ENCODE data around the gene GRIA4. TPM values are rescaled to one million over a fixed set of nuclear protein-coding genes. Genes with fewer than 3 reads are reported as not detected.
"Not testable (repeated sequence)": the region's sequence is repeated elsewhere in the genome, so short reads cannot be mapped to it uniquely, and the experiment has no call there.

GRIA4 gene
- polyA plus RNA-seq, 12 donors: 7.3 to 38.0 (median 12.4) TPM; not detected in 1

- DNase-seq: no peak
These were observed 108.8 kb downstream of the GRIA4 start for GRCh38 chr11:105718641-105719040.

- DNase-seq: no peak
These were observed 109.4 kb downstream of the GRIA4 start for GRCh38 chr11:105719073-105719822.

GRCh38 chr11:105720096-105720495 lies 110.2 kb downstream of the GRIA4 start:
- no peak for DNase-seq

- DNase-seq: no peak
These were observed 113.4 kb downstream of the GRIA4 start for GRCh38 chr11:105723269-105723668.

- DNase-seq: no peak
These were observed 122.7 kb downstream of the GRIA4 start for GRCh38 chr11:105732611-105733010.

DNA sequence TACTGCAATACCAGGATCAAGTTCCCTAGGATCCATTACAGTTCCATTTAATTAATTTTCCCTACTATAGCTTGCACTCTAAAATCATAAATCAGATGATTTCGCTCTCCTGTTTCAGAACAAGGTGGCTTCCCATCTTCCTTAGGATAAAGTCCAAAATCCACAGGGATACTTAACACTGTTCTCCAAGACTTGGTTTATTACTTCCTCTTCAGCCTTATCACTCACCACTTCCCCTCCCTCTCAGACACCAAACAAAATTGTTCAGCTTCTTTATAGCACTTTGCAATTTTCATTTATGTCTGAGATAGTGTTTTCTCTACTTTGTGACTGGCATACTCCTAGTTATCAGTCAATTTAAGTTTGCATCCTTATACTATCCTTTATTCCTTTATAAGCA lies 124.6 kb downstream of the GRIA4 start:
- DNase-seq: no peak

GRCh38 chr11:105738251-105738650 lies 128.4 kb downstream of the GRIA4 start:
- no peak for DNase-seq

DNA sequence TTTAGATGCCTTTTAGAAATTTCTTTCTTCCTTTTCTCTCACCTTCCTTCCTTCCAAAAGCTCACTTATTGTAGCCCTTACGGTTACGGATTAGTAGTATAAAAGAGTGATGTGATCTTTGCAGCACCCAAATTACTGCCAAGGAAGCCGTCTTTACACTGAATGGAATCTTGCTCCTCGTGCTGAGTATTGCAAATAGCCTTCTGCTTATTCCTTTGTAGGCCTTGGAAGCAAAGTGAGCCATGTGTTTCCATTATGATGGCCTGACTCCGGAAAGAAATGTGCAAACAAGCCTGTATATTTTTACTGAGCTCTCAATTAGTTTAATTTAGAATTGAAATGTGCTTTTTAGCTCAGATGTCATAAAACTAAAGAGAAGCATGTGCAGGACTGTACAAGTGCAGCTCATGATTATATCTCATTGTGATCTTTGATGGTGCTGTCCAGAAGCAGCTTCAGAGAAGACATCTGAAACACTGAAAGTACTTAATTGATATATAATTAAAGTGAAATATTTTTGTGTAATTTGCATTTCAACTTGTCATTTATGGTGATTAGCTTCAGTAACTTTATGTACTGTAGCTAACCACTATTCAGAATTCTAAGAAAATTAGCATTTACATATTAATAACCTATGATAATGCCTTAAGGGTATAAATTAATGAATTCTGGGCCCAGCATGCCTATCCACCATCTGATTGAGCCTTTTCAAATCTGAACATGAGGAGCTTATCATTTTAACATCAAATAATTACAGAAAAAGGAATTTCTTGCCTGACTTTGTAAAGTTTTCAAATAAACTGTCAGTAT lies 129.3 kb downstream of the GRIA4 start:
- no peak for DNase-seq

GRCh38 chr11:105740164-105740903 lies 130.5 kb downstream of the GRIA4 start:
- no peak for DNase-seq

GRCh38 chr11:105741488-105742020 lies 131.7 kb downstream of the GRIA4 start:
- DNase-seq: no peak

GRCh38 chr11:105754260-105754659 lies 144.4 kb downstream of the GRIA4 start:
- DNase-seq: peak; percentile 6

- DNase-seq: peak; percentile 27
These were observed 144.8 kb downstream of the GRIA4 start for GRCh38 chr11:105754716-105755115.

GRCh38 chr11:105757107-105757506 lies 147.2 kb downstream of the GRIA4 start:
- no peak for DNase-seq

DNA sequence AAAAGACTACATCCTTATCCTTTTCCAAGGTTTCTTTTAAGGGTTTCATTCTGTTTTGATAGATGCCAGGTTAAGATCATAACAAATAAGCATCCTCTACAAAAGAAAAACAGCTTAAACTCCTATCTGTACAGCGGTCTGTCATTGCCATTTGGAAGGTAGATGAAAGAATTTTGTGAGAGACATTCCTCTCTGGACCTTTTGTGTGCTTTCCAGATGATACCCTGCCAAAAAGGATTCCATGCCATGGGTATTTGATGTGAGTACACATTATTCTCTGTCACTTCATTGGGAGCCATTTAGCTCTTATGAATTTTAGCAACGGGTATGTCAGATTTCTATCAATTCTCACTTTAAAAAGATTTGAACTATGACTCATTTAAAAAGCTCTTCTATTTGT lies 153.7 kb downstream of the GRIA4 start:
- no peak for DNase-seq

DNA sequence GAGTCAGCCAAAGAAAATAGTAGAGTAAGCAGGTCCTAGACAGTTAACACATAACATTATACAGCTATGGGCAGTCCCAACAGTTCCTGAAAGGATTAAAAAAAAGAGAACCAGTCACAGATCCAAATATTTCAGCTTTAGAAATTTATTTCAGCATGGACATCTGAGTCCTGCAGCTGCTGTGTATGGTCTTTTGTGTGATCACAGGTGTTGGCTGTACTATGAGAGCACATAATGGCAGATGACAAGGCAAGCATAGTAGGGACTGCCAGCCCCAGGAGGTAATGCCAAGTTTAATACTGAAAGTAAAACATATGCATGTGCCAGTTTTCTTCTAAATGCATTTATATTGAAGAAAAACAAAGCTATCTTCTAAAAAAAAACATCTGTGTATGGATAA lies 158.1 kb downstream of the GRIA4 start:
- no peak for DNase-seq

DNA sequence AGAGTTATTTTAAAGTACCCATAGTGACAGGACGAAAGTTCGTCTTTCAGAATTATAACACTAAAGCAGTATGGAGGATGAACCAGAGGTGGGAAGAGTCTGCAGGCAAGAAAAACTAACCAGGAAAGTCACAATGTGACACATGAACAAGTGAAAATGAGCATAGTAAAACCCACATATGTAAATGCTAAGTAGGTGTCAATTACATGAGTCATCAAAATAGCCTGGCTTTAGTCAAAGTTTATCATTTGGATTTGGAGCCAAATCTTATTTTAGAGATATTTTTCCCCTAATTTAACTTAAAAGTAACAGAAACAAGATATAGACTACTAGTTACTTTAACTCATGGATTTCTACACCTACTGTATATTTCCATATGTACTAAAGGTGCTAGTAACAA lies 159.8 kb downstream of the GRIA4 start:
- DNase-seq: no peak

GRCh38 chr11:105773452-105773851 lies 163.6 kb downstream of the GRIA4 start:
- DNase-seq: not testable (repeated sequence)

DNA sequence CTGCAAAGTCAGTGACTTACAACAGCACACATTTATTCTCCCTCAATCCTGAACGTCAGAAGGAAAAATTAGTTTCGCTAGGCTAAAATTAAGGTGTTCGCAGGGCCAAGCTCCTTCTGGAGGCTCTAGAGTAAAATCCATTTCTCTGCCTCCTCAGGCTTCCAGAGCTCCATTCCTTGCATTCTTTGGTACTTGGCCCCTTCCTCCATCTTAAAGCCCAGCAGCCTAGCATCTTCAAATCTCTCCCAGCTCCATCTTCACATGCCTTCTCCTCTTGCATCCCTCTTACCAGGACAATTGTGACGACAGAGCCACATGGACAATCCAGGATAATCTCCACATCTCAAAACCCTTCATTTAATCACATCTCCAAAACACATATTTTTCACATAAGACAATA lies 165.0 kb downstream of the GRIA4 start:
- DNase-seq: no peak

DNA sequence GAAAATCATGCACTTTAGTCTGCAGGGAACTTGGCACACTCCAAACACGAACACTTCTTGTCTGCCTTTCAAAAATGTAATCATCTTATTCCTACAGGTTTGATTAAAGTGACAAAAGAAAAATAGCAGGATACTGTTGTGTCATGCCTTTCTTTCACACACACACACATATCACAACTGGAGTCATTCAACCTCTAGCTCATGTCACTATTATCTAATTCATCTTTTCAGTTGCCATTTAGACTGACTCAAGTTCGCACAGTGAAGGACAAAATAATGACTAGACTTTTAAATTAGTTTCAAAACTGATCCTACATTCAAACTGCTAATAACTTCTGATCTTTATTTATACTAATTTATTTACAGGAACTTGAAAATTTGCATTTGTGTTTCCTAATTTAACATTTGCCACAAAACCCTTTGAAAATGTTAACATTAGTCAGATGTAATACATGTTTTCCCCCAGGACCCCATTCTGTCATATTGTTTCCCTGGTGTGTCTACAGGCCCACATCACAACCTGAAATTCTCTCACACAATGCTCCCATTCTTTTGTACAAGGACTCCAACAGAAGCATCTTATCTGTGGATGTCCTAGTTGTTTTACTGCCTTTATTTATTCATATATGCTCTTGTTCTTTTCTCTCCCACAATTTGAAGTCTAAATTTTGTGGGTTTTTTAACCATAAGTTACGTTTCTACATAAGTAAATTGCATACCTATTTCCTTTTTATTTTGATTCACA lies 171.1 kb downstream of the GRIA4 start:
- DNase-seq: no peak

- DNase-seq: no peak
These were observed 171.9 kb downstream of the GRIA4 start for GRCh38 chr11:105781807-105782206.

- no peak for DNase-seq
These were observed 173.3 kb downstream of the GRIA4 start for GRCh38 chr11:105783216-105783615.
